H9 (cell line): ENCODE data around the gene FNDC3B. TPM values are rescaled to one million over a fixed set of nuclear protein-coding genes. Genes with fewer than 3 reads are reported as not detected.

Experiments
- DNase-seq: peaks from one replicate; pipeline ENCODE4 v3.0.0-alpha.2; 2017
- H2AFZ ChIP-seq: one replicate; pipeline ENCODE4 v1.6.1; 2013; ENCODE audit warnings: mild to moderate bottlenecking, low read length, control low read depth, moderate library complexity
- H2AK5ac ChIP-seq: 2 replicates; pipeline ENCODE4 v1.6.1; 2013; ENCODE audit warnings: low read length, control low read depth, mixed read lengths; ENCODE audit not compliant: insufficient read length
- H2BK120ac ChIP-seq: one replicate; pipeline ENCODE4 v1.6.1; 2013; ENCODE audit warnings: low read depth, mild to moderate bottlenecking, low read length, control low read depth, inconsistent platforms; ENCODE audit not compliant: poor library complexity, severe bottlenecking
- H2BK12ac ChIP-seq: 2 replicates; pipeline ENCODE4 v1.6.1; 2013; ENCODE audit warnings: low read length, control low read depth, mixed read lengths, low read depth; ENCODE audit not compliant: insufficient read length
- H2BK15ac ChIP-seq: 2 replicates; pipeline ENCODE4 v1.6.1; 2013; ENCODE audit warnings: low read depth, low read length, control low read depth
- H2BK20ac ChIP-seq: one replicate; pipeline ENCODE4 v1.6.1; 2013; ENCODE audit warnings: low read depth, mild to moderate bottlenecking, low read length, control low read depth, inconsistent platforms; ENCODE audit not compliant: poor library complexity, severe bottlenecking
- H2BK5ac ChIP-seq: 2 replicates; pipeline ENCODE4 v1.6.1; 2013; ENCODE audit warnings: low read length, control low read depth, mixed read lengths; ENCODE audit not compliant: insufficient read length
- H3K14ac ChIP-seq: 2 replicates; pipeline ENCODE4 v1.6.1; 2013; ENCODE audit warnings: low read length, control low read depth; ENCODE audit not compliant: insufficient read depth
- H3K18ac ChIP-seq: 2 replicates; pipeline ENCODE4 v1.6.1; 2013; ENCODE audit warnings: low read depth, mild to moderate bottlenecking, mixed read lengths, low read length, control low read depth; ENCODE audit not compliant: insufficient read length
- H3K23ac ChIP-seq: 2 replicates; pipeline ENCODE4 v1.6.1; 2013; ENCODE audit warnings: low read length, control low read depth, mixed read lengths, low read depth; ENCODE audit not compliant: insufficient read length
- H3K23me2 ChIP-seq: 2 replicates; pipeline ENCODE4 v1.6.1; 2013; ENCODE audit warnings: low read depth, mild to moderate bottlenecking, mixed read lengths, low read length, control low read depth; ENCODE audit not compliant: insufficient read length, poor library complexity, severe bottlenecking
- H3K27ac ChIP-seq: 2 replicates; pipeline ENCODE4 v1.5.1; 2013; ENCODE audit warnings: low read length, control low read depth, mixed read lengths, low read depth; ENCODE audit not compliant: insufficient read length
- H3K27me3 ChIP-seq: 2 replicates; pipeline ENCODE4 v1.6.1; 2013; ENCODE audit warnings: low read length, control low read depth, inconsistent platforms; ENCODE audit not compliant: insufficient read depth
- H3K4ac ChIP-seq: 2 replicates; pipeline ENCODE4 v1.6.1; 2013; ENCODE audit warnings: low read depth, mild to moderate bottlenecking, control low read depth, inconsistent platforms, low read length, moderate library complexity
- H3K4me1 ChIP-seq: 2 replicates; pipeline ENCODE4 v1.6.1; 2013; ENCODE audit warnings: low read length, control low read depth, inconsistent platforms; ENCODE audit not compliant: insufficient read depth
- H3K4me2 ChIP-seq: 2 replicates; pipeline ENCODE4 v1.6.1; 2013; ENCODE audit warnings: low read length, control low read depth, mixed read lengths; ENCODE audit not compliant: insufficient read length, insufficient read depth
- H3K56ac ChIP-seq: 2 replicates; pipeline ENCODE4 v1.6.1; 2013; ENCODE audit warnings: low read depth, mild to moderate bottlenecking, mixed read lengths, low read length, control low read depth; ENCODE audit not compliant: insufficient read length
- H3K79me1 ChIP-seq: 2 replicates; pipeline ENCODE4 v1.6.1; 2013; ENCODE audit warnings: low read depth, mild to moderate bottlenecking, moderate library complexity, low read length, control low read depth, inconsistent platforms; ENCODE audit not compliant: insufficient read depth, poor library complexity, severe bottlenecking
- H3K79me2 ChIP-seq: 2 replicates; pipeline ENCODE4 v1.6.1; 2013; ENCODE audit warnings: low read length, control low read depth, inconsistent platforms; ENCODE audit not compliant: insufficient read depth
- H3K9ac ChIP-seq: 2 replicates; pipeline ENCODE4 v1.6.1; 2013; ENCODE audit warnings: low read length, control low read depth, mixed read lengths; ENCODE audit not compliant: insufficient read length; ENCODE audit errors: extremely low read depth
- H3K9me3 ChIP-seq: one replicate; pipeline ENCODE4 v1.6.1; 2013; ENCODE audit warnings: low read depth, low read length, inconsistent platforms; ENCODE audit not compliant: control insufficient read depth
- H3T11ph ChIP-seq: one replicate; pipeline ENCODE4 v1.6.1; 2013; ENCODE audit warnings: mild to moderate bottlenecking, low read length, control low read depth, inconsistent platforms
- H4K20me1 ChIP-seq: one replicate; pipeline ENCODE4 v1.6.1; 2013; ENCODE audit not compliant: control insufficient read depth, insufficient read length, insufficient read depth
- H4K5ac ChIP-seq: 2 replicates; pipeline ENCODE4 v1.6.1; 2013; ENCODE audit warnings: low read depth, mild to moderate bottlenecking, mixed read lengths, low read length, control low read depth; ENCODE audit not compliant: insufficient read length
- H4K8ac ChIP-seq: replicated peaks from 2 replicates; pipeline ENCODE4 v1.6.1; 2013; ENCODE audit warnings: low read length, control low read depth, mixed read lengths, low read depth; ENCODE audit not compliant: insufficient read length
- H4K91ac ChIP-seq: 2 replicates; pipeline ENCODE4 v1.6.1; 2013; ENCODE audit warnings: low read depth, mild to moderate bottlenecking, moderate library complexity, mixed read lengths, low read length, control low read depth; ENCODE audit not compliant: insufficient read length
- H3K27ac Mint-ChIP-seq, 3 experiments: 2 replicates in 2 of 3; 3 replicates in 1 of 3; pipeline ENCODE4 v1.8.0; 2020 to 2021; ENCODE audit warnings: mixed read lengths in 3 of 3, mild to moderate bottlenecking in 1 of 3, moderate library complexity in 1 of 3
- H3K27me3 Mint-ChIP-seq: 2 replicates; pipeline ENCODE4 v1.8.0; 2021; ENCODE audit warnings: low read depth, mild to moderate bottlenecking, moderate library complexity, mixed read lengths
- H3K36me3 Mint-ChIP-seq, 3 experiments: 2 replicates in 2 of 3; 3 replicates in 1 of 3; pipeline ENCODE4 v1.8.0; 2020 to 2021; ENCODE audit warnings: low read depth in 3 of 3, mixed read lengths in 3 of 3; ENCODE audit not compliant: insufficient read depth in 1 of 3
- H3K4me1 Mint-ChIP-seq, 2 experiments: 2 replicates each; pipeline ENCODE4 v1.8.0; 2020; ENCODE audit warnings: mixed read lengths in 2 of 2
- H3K4me3 Mint-ChIP-seq, 2 experiments: 2 replicates in 1 of 2; 3 replicates in 1 of 2; pipeline ENCODE4 v1.8.0; 2020 to 2021; ENCODE audit warnings: mild to moderate bottlenecking in 2 of 2, mixed read lengths in 2 of 2, moderate library complexity in 1 of 2
- H3K9me3 Mint-ChIP-seq, 2 experiments: 2 replicates in 1 of 2; 3 replicates in 1 of 2; pipeline ENCODE4 v1.8.0; 2020; ENCODE audit warnings: mild to moderate bottlenecking in 2 of 2, mixed read lengths in 2 of 2, moderate library complexity in 1 of 2
- WGBS: extraction: QIAGEN DNeasy Blood & Tissue Kit; methylation state at CpG from one replicate; pipeline ENCODE4 v1.1.7; 2013; ENCODE audit warnings: missing lambda C conversion rate, low lambda C conversion rate, mixed read lengths; ENCODE audit not compliant: insufficient read length; ENCODE audit errors: extremely low coverage; 5-methylcytosine and 5-hydroxymethylcytosine counted together
- total RNA-seq: library from RNA; stranded (reverse); gene quantifications from 2 replicates; pipeline ENCODE4 v1.2.1, GENCODE V29; 2021
- TF ChIP-seq, protein P1 (sequence below): fragments of 200-600 bp; sonication (generic); conservative IDR thresholded peaks from 3 replicates; pipeline ENCODE4 v1.8.0; 2021; ENCODE audit warnings: antibody characterized with exemption, mild to moderate bottlenecking

Gene FNDC3B
- total RNA-seq, 1 experiment from 2014 or later = 43.8 TPM

DNA sequence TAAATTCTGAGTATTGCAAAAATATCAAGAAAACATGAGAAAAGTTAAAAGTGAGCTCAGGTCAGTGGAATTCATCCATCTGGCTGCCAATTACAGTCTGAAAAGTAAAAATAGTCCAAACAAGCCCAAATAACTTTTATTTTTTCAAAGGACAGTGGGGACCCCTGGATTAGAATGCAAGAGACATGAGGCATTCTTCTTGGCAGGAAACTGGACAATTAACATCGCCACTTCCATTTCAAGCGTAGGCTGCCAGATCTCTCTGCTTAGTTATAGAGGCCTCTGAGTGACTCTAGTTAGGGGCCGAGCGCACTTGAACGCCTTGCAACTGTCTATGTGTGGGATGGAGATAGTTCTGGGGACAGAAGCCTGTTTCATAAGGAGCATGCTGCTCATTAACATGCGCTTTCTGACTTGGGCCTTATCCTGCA is 219.7 kb downstream of the FNDC3B start:
- no peak for DNase-seq
- Mint-ChIP-seq H3K4me1 (peaks cover 31 to 37% of the 10 kb centered on the region in 2 experiments), H3K36me3 (peaks cover 0 to 11% (median 2%) of the 10 kb centered on the region in 3 experiments; a peak in 5 of 7 replicates), H3K27me3 (no peaks in the 10 kb centered on the region), H3K9me3 (no peaks in the 10 kb centered on the region), H3K4me3 (no peak overlapping the region), H3K27ac (peak overlapping the region in 2 of 3 experiments; percentile 33 to 63; a peak in 2 of 7 replicates)
- Histone ChIP-seq H3K23me2 (no peaks in the 10 kb centered on the region), H3K14ac (no peak overlapping the region), H3T11ph (no peak overlapping the region), H4K20me1 (no peaks in the 10 kb centered on the region), H3K4me1 (peaks cover 4% of the 10 kb centered on the region; the same call in 1 of the 2 replicates), H4K8ac (no peak overlapping the region), H2AFZ (no peak overlapping the region), H3K18ac (no peak overlapping the region), H4K5ac (no peak overlapping the region), H3K9ac (no peak overlapping the region), H2BK20ac (no peak overlapping the region), H3K27ac (no peak overlapping the region), H3K79me1 (no peaks in the 10 kb centered on the region), H3K79me2 (no peaks in the 10 kb centered on the region), H3K27me3 (no peaks in the 10 kb centered on the region), H3K4ac (no peak overlapping the region), H2BK5ac (no peak overlapping the region), H3K9me3 (no peaks in the 10 kb centered on the region), H2BK15ac (no peak overlapping the region), H2BK12ac (no peak overlapping the region), H4K91ac (no peak overlapping the region), H2BK120ac (no peak overlapping the region), H2AK5ac (no peak overlapping the region), H3K4me2 (no peak overlapping the region), H3K56ac (no peak overlapping the region), H3K23ac (no peak overlapping the region)
- no CpG with 5 or more reads among the region's 6 CpGs for WGBS
- TF ChIP-seq, protein P1, sequence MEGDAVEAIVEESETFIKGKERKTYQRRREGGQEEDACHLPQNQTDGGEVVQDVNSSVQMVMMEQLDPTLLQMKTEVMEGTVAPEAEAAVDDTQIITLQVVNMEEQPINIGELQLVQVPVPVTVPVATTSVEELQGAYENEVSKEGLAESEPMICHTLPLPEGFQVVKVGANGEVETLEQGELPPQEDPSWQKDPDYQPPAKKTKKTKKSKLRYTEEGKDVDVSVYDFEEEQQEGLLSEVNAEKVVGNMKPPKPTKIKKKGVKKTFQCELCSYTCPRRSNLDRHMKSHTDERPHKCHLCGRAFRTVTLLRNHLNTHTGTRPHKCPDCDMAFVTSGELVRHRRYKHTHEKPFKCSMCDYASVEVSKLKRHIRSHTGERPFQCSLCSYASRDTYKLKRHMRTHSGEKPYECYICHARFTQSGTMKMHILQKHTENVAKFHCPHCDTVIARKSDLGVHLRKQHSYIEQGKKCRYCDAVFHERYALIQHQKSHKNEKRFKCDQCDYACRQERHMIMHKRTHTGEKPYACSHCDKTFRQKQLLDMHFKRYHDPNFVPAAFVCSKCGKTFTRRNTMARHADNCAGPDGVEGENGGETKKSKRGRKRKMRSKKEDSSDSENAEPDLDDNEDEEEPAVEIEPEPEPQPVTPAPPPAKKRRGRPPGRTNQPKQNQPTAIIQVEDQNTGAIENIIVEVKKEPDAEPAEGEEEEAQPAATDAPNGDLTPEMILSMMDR = no peak
